ENCODE data around the gene CRHR2.

The CRHR2 gene

DNA sequence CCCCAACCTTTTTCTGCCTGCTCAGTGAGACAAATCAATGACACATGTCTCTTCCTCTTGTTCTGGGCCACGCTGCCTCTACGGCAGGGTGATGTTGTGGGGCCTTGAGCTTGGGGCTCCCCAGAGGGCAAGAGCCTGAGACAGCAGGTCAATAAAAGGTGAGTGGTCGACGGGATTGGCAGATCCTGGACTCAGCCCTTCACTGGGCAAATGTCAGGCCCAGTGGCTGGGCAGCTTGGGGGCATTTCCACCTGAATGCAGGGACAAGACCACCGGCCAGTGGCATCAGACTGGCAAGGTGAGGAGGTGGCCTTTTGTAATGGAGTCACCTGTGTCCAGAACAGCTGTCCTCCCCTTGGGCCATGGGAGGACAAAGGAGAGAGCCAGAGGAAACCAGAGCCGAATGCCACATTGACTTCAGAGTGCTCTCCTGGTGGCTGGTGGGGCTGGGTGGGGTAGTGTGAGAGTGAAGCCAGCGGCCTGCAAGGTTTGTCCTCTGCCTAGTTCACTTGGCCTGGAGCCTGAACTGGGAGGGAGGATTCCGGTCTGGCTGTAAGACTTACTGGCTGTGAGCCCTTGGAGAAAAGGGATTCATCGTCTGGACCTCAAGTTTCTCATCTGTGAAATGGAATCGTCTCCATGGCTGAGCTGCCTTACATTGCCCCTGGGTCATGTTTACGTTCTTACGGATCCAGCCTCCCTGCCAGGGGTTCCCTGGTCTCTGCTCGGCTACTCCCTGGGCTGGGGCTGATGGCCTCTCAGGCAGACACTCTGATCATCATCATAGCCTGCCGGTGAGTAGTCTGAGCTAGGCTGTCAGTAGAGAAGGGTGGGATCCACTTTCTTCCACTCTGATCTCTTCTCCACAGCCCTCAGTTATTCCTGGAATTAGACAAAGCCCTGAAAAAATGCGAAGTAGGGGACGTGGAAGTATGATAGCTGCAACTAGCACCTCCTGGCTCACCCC is 25.4 kb upstream of the CRHR2 start:
- DNase-seq (ENCODE audit: extremely low read depth in 1 of 2, low read depth in 1 of 2): no peak

DNA sequence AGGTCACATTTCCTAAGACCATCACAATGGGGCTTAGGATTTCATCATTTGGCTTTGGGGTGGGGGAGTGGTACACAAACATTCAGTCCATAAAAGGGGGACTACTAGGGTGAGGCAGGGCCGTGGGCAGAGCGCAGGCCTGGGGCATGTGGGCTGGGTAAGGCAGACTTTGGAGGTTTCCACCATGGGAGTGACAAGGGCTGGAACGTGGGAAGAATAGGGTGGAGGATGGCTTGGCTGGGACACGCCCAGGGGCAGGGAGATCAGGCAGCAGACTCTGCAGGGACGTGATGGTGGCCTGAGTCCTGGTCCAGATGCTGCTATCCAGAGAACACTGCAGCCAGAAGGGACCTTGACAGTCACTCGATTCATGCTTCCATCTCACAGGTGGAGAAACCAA is 24.7 kb upstream of the CRHR2 start:
- no peak for DNase-seq (ENCODE audit: extremely low read depth in 1 of 2, low read depth in 1 of 2)

DNA sequence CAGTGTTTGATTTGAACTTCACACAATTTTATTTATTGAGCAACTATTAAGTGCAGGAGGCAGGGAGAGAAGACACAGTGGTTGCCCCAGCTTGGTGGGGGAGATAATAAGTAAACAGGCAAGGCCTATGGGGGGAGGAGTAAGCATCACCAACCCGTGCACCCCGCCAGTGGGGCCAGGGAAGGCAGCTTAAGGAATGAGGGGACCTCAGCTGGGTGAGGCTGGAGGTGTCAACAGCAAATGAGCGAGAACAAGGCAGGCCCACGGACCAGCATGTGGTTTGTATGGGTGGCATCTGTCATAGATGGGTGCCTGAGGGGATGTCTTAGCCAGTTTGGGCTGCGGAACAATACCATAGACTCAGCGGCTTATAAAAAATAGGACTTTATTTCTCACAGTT is 24.1 kb upstream of the CRHR2 start:
- DNase-seq (ENCODE audit: extremely low read depth in 1 of 2, low read depth in 1 of 2): no peak

DNA sequence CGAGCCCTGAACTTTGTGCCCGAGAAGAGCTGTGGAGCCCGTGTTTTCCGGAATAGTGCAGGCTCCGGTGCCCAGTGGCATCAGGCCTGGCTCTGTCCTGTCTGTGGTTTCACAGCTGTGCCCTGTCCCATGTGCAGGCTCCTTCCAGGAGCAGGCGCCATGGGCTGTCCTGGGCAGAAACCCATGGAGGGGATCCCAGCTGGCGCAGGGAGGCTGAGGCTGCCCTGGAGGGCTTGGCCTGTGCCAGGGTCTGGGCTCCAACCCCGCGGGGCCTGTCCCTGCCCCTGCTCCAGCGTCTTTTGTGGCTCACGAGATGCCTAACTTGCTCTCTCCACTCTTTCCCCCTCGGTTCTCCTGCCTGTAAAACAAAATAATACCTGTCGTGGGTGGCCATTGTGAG is 23.3 kb upstream of the CRHR2 start:
- DNase-seq (ENCODE audit: extremely low read depth in 1 of 2, low read depth in 1 of 2): no peak

DNA sequence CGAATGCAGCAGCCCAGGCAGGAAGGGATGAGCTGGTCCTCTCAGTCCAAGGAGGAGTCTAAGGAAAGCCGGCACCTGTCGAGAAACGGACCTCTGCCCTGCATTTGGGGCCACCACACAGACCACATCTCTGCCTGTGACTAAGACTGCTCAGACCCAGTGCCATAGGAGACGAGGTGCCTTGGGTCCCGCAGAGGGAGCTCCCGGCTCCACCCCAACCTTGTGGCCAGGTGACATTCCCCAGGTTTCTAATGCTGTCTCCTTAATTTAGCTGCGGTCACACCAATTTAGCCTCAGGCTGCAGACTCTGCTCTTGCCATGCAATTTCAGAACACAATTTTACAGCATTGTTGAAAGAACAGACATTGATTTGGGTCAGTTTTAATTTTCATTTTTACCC is 22.8 kb upstream of the CRHR2 start:
- DNase-seq (ENCODE audit: extremely low read depth in 1 of 2, low read depth in 1 of 2): no peak

DNA sequence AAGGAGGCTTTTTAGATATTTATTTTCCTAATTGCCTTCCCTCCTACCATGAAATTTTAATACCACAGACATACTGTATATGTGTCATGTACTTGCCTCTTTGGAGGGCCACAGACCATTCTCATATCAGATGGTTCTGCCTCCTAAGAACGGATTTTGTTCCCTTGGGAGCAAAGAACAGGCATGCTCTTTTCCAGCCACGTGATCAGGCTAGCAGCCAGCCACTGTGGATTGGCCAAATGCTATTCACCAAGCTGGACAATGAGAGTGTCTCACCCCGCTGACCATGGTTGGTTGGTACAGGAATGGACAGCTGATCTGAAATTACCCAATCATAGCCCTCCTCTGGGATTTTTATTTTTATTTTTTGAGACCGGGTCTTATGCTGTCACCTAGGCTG is 21.5 kb upstream of the CRHR2 start:
- no peak for DNase-seq (ENCODE audit: extremely low read depth in 1 of 2, low read depth in 1 of 2)

DNA sequence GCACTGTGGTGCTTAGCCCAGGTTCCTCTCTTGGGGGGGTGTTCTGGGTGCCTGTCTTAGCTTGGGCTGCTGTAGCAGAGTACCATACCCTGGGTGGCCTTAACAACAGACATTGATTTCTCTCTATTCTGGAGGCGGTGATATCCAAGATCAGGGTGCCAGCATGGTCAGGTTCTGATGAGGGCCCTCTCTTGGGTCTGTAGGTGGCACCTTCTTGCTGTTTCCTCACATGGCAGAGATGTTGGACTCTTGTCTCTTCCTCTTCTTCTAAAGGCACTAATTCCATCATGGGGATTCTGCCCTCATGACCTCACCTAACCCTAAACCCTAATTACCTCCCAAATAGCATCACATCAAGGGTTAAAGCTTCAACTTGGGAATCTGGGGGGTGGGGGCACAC is 19.9 kb upstream of the CRHR2 start:
- DNase-seq (ENCODE audit: extremely low read depth in 1 of 2, low read depth in 1 of 2): no peak

DNA sequence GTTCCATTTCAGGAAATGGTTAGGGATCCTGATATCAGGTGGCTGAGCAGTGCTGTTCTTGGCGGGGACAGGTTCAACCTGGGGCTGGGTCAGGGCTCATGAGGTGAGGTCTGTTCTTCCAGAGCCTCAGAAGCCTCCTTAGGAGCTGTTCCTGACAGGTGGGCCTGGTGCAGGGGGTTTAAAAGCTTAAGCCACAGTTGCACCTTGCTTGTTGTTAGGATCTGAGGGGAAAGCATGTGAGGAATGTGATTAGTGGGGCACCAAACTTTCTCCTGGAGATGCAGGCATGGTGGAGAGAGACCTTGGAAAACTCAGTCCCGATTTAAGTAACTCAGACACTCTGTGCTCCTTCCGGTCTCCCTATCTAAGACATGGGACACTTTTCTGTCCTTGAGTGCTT is 18.7 kb upstream of the CRHR2 start:
- no peak for DNase-seq (ENCODE audit: extremely low read depth in 1 of 2, low read depth in 1 of 2)

DNA sequence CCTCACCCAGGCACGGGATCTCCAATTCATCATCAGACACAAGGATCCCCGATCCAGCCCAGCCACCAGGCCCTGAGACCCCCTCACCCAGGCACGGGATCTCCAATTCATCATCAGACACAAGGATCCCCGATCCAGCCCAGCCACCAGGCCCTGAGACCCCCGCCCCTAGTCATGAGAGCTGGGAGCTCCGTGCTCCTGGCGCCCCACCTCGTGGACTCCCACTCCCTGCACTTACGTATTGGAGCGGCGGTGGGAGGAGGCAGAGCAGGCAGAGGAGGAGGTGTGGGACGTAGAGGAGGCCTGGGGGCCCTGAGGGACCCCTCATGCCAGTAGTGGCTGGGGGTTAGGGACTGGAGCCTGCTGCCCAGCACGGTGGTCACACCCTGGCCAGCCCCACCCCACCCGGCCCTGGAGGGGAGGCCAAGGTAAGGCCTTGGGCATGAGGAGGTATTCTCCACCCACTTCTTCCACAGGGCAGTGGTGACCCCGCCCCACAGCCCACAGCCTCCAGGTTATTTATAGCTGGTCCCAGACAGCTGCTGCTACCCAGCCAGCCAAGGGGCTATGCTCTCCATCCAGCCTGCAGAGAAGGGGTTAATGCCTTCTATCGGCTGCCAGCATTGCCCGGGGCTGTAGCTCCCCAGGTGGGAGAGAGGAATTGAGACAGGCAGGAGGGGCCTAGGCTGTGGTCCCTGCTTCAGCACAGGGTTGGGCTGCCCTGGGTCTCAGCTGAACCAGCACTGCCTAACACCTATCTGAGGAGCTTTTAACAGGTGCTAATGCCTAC is 17.6 kb upstream of the CRHR2 start:
- no peak for DNase-seq (ENCODE audit: extremely low read depth in 1 of 2, low read depth in 1 of 2)

DNA sequence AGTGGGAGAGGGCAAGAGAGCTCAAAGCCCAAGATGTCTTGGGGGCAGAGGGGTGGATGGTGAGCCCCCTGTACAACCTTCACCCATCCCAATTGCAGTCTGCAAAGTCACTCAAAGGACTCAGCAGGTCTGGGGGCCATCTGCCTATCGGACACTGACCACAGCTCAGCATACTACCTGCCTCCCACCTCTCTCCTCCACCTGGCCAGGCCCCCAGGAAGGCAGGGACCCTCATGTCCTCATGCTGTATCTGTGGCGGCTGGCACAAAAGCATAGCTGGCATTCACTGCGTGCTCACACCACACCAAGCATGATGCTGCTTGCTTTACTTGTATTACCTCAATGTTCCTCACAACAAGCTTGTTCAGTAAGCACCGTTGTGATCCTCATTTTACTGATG is 16.2 kb upstream of the CRHR2 start:
- DNase-seq (ENCODE audit: extremely low read depth in 1 of 2, low read depth in 1 of 2): no peak

DNA sequence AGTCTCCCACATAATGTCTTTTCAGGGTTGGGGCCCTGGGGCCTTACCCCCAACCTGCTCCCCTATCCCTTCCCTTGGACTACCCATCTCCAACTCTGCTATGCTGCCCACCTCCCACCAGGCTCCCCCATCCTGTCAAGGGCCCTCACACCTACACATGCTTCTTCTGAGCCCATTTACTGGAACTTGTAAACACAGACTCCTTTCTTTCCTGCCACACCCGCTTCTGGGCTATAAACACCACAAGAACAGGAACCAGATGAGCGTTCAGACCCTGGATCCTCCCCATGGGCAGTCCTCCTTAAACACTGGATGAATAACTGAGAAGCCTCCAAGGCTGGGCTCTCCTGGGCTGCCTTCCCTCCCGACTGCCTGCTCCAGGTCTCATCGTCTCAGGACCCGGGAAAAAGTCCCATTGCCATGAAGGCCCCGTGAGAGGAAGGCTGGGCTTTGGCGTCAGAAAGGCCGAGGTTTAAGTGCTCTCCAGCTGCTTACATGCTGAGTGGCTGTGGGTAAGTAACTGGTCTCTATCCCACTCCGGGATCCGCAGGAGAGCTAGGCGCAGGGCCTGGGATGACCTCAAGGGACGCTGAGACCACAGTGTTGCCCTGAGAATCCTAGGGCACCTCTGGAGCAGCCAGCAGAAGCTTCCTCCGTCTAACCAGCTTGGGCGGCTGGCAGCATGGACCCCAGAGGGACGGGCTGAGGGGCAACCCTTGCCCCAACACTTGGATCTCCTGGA is 15.6 kb upstream of the CRHR2 start:
- no peak for DNase-seq (ENCODE audit: extremely low read depth in 1 of 2, low read depth in 1 of 2)

DNA sequence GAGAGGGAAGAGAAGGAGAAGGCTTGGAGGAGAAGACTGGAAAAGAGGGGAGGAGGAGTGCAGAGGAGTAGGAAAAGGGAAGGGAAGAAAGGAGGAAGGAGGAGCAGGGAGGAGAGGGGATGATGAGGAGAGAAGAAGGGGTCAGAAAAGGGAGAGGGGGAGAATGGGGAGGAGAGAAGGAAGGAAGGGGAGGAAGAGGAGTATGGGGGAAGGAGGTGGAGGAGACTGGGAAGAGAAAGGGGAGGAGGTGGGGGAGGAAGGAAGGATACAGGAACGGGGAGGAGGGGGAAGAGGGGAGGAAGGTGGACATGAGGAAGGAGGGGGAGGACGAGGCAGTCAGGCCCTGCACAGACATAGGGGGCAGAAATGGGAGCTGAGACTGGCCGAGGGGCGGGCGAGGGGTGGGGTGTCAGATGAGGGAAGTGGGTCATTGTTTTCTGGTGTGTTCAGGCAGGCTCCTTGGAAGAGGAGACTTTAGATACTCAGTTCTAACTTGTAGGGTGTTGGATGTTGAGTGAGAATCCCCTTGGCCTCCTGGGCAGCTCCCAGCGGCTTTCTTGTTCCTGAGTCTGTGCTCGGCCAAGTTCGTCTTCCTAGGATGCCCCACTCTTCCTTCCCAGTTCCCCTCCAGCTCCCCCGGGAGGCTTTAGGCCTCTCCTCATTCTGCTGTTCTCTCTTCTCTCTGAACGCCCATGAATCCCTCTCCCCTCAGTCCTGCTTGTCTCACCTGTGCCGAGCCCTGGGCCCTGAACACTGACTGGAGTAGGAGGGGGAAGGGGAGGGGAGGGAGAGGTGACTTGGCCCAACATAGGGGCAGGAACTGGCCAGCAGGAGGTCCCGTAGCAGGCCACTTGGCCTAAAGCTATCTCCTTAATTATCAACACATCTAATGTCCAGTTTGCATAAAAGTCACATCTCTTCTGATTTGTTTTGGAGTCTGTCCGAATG is 12.8 kb upstream of the CRHR2 start:
- no peak for DNase-seq (ENCODE audit: extremely low read depth in 1 of 2, low read depth in 1 of 2)

DNA sequence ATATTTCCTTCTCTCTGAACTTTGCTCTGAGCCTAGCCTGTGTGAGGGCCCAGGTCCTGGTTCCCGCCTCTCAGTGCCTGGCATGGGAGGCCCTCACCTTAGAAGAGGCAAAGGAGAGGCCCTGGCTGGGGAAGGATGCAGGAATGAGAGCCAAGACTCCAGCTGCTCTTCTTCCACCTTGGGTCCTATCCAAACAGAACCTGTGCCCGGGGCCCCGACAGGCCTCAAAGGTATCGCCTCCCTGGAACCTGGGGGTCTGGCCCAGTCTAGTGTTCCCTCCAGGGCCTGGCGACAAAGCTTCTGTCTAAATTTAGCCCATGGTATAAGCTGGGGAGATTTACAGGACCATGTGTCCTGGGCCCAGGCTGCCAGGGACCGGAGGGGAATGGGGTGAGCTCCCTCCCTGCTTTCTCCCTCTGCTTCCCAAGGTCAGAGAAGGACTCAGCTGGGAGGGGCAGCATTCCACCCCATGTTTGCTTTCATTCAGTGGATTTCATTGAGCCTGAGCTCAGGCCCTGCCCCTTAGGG is 12.0 kb upstream of the CRHR2 start:
- no peak for DNase-seq (ENCODE audit: extremely low read depth in 1 of 2, low read depth in 1 of 2)

DNA sequence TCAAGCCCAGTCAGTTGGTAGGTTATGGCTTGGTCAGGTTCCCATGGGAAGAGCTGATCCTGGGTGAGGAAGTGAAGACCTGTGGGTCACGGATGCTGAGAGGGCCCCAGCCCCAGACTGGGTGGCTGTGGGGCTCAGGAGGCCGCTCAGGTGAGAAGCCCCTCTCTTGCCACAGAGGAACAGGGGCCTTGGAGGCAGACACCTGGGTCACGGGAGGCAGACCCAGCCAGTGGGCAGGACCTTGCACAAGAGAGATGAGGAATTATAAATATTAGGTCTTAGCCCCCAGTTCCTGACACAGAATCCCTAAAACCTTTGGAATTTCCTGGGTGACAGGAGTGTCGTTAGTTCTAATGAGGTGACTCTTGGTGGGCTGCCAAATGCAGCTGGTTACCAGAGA is 10.6 kb upstream of the CRHR2 start:
- DNase-seq (ENCODE audit: extremely low read depth in 1 of 2, low read depth in 1 of 2): no peak

DNA sequence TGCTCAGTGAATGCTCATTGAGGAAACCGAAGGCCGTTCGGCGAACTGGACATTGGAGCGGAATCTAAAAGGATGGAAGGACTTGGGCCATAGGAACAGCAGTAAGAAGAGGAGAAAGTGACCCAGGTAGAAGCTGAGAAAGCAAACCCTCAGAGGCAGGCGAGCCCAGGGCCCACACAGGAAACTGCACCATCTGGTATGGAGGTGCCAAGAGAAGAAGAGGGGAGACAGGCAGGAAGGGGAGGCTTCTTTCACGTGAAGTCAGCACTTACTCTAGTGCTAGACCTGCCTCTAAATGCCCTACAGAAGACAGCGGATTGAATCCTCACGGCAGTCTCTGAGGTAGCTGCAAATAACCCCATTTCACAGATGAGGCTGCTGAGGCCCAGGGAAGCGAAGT is 10.2 kb upstream of the CRHR2 start:
- DNase-seq (ENCODE audit: extremely low read depth in 1 of 2, low read depth in 1 of 2): no peak

DNA sequence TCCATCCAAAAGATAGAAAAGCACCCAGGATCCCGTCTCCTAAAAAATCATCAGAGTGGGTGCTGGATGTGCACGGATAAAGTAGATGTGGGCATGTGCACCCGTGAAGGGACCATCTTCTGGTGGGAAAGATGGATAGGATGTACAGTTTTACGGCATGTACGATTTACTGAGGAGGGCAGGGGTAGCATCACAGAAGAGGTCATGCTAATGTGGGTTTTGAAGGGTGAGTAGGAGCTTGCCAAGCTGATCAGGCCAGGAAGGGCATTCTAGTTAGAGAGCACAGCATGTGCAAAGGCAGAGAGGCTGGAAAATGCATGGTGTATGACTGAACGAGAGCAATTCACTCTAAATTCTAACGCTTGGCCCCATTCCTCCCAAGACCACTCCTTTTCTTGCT is 7.8 kb upstream of the CRHR2 start:
- no peak for DNase-seq (ENCODE audit: extremely low read depth in 1 of 2, low read depth in 1 of 2)

DNA sequence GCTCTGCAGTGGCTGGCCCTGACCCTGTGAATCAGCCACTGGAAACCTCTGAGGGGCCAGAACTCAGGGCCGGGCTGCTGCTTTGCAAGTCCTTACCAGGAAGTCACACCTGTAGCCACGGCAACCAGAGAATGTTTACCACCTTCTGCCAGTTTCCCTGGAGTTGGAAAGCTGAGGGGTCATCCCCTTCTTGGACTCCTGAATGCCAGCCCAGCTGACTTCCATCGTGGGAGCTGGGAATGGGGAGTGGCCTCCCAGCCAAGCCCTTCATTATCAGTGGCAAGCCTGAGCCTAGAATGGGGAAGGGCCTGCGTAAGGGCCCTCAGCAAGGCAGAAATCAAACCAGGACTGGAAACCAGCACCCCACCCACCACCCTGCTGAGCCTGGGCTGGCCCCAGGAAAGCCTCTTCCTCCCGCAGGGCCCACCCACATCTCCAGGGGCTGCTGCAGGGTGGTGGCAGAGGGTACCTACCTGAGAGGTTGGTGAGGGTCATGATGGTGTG is 6.5 kb upstream of the CRHR2 start:
- DNase-seq (ENCODE audit: extremely low read depth in 1 of 2, low read depth in 1 of 2): no peak

DNA sequence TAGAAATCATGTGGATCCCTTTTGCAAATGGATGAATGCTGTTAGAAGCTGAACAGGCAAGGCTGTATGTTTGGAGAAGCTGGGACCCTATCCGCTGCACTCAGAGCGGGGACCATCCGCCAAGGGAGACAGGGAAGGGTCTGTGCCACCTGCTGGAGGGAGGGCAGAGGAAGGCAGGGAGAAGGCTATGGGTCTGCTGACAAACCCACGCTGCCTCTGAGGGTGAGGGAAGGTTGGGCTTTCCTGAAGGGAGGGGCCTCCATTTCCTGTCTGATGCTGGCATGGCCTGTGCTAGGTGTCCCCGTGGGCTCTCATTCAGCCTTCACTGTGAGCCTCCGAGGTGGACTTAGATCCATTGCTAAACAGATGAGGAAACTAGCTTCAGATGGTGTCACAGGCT is 5.3 kb upstream of the CRHR2 start:
- no peak for DNase-seq (ENCODE audit: extremely low read depth in 1 of 2, low read depth in 1 of 2)

DNA sequence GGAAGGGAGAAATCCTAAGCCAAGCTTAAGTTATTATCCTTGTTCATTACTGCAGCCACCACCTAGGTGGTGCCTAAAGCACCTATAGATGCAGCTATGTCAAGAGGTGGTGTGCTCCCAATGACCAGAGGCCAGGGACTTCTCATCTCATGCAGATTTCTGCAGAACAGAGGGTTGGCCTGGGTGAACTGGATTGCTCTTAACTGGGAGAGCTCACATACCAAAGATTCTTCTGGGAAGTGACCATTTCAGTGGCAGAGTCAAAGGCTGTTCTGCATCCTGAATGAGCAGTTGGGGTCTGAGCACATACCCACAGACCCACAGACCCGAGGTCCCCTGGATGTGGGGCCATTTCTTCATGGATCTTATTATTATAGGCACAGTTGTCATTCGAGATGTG is 2.1 kb upstream of the CRHR2 start:
- no peak for DNase-seq (ENCODE audit: extremely low read depth in 1 of 2, low read depth in 1 of 2)

DNA sequence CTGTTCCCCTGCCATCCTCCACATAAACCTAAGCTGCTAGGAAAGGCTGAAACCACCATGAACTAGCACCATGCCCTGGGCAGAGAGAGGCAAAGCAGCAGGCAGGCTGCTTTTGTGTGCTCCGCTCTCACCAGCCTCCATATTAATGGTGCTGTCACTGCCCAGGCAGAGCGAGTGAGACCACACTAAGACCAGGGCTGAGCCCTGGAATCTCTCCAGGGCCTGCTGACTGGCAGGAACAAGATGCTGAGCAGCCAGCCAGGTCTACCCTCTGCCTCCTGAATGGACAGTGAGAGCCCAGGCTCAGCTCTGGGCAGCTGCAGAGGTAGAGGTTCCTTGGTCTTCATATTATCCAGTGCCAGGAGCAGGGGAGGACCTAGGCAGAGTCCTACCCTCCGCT is 1.6 kb upstream of the CRHR2 start:
- no peak for DNase-seq (ENCODE audit: extremely low read depth in 1 of 2, low read depth in 1 of 2)

Data from activated CD8-positive, alpha-beta memory T cell treated with anti-CD3 and anti-CD28 coated beads for 1 hour (primary cell).